ENCODE measurements around the gene CEP41.

CEP41 gene

DNA sequence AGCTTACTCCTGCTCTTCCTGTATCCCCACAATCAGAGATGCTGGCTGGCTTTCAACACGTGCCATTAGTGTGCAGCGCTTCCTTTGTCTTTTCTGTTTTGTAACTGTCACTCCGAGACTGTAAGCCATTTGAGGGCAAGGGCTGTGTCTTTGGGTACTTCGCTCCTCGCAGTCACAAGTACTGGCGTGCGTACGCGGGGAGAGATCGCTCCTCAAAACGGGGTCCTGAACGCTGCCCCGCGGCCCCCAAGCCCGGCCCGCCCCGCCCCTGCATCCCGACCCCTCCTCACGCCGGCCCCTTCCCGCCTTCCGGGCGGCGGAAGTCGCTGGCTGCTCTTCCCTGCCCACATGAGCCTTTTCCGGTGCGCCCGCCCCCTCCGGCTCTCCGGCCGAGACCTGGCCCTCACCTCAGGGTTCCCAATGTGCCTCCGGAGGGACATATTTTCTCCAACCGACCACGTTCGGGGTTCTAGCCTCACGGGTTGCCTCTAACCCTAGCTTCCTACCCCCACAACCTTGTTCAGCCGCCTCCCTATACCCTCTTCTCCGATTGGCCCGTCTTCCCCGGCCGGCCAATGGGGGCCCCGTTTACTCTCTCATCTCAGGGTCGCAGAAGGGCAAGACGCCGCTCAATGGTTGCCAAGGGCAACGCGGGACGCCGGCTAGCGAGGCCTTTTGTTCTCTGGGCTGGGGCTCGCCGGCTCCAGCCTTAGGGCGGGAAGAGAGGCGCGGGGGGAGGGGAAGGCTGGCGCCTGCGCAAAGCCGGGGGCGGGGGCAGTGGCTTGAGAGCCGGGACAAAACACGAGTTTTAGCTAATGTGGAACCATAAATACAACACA, at the start of gene CEP41:
TSS of gene CEP41 (minus strand) at position 490 of the 839 bp plus-strand sequence. CDS start at position 440, 50 bp downstream.
- peak within 1 kb of the TSS; percentile 93 for H3K27ac Mint-ChIP-seq
- CTCF ChIA-PET, result no interaction called here

DNA sequence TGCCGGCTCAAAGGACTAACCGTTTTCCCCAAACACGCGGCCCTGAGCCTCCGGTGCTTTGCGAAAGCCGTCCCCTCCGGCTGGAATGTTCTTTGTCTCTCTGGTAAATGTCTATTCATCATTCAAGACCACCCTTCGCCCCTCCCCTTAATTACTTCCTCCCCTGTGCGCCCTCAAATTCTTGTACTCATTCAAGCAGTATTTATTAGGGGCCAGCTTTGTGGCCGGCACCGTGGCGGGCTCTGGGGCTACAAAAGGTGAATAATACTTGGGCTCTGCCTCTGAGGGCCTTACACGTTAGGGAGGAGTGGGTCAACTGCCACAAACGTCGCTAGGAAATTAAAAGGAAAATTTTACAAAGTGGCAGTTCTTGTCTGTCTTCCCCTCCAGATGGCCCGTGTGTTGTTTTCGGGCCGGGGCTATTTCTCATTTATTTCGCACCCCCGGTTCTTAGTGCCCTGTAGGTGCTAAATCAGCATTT, 49.5 kb upstream of the CEP41 start:
- Mint-ChIP-seq H3K4me3 (no peak overlapping the region), H3K4me1 (peaks cover 32% of the 10 kb centered on the region), H3K9me3 (peaks cover 6% of the 10 kb centered on the region), H3K27me3 (peaks cover 95% of the 10 kb centered on the region), H3K27ac (no peak overlapping the region), H3K36me3 (peaks cover 3% of the 10 kb centered on the region)
- DNase-seq, result no peak
- CTCF ChIA-PET, result no interaction called here

More for the DNA sequence above, at the start of gene CEP41:
- Mint-ChIP-seq H3K4me3 (peak within 1 kb of the TSS; percentile 98), H3K9me3 (peaks cover 3% of the 10 kb centered on the region), H3K4me1 (peaks cover 48% of the 10 kb centered on the region), H3K36me3 (peaks cover 11% of the 10 kb centered on the region), H3K27me3 (peaks cover 7% of the 10 kb centered on the region)
- peak; percentile 96 for DNase-seq

DNA sequence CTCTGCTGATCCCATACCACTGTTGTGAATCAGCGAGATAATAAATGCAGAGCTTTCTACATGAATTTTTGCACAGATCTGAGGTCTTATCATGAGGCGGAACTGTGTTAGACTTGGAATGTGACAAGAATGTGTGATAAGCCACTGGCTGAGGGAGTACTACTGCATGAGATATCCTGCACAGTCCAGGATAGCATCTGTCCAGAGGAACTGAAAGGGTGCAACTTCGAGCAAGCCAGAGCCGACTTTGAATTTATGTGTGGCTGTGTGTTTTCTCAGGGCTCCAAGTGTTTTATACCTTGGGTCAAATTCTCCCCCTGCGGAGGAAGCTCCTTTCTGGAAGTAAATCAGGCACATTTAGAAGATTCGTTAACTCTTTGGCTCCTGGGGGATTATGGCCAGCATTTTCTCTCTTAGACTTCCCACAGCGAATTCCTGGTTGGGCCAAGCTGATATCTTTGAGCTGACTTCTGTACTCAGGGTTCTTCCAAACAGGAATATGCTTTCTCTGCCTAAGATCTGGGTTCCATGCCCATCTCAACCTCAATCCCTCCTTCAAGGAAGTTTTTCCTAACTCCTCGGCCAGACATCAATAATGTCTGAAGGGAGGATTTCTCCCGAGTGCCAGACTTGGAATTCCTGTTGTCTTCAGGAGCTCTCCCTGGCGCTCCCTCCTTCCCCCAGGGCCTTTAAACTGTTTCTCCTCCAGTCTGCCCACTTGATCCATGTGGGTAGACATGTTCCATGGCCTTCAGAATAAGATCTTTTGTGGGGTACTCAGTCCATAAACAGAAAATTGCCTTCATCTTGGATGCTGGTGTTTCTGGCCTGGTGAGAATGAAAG, 48.5 kb upstream of the CEP41 start:
- H3K4me3 Mint-ChIP-seq, result no peak overlapping the region
- H3K9me3 Mint-ChIP-seq, result peaks cover 6% of the 10 kb centered on the region
- H3K36me3 Mint-ChIP-seq, result peaks cover 3% of the 10 kb centered on the region
- CTCF ChIA-PET, result no interaction called here
- H3K4me1 Mint-ChIP-seq, result peaks cover 39% of the 10 kb centered on the region
- H3K27me3 Mint-ChIP-seq, result peaks cover 94% of the 10 kb centered on the region
- DNase-seq, result no peak
- H3K27ac Mint-ChIP-seq, result no peak overlapping the region

DNA sequence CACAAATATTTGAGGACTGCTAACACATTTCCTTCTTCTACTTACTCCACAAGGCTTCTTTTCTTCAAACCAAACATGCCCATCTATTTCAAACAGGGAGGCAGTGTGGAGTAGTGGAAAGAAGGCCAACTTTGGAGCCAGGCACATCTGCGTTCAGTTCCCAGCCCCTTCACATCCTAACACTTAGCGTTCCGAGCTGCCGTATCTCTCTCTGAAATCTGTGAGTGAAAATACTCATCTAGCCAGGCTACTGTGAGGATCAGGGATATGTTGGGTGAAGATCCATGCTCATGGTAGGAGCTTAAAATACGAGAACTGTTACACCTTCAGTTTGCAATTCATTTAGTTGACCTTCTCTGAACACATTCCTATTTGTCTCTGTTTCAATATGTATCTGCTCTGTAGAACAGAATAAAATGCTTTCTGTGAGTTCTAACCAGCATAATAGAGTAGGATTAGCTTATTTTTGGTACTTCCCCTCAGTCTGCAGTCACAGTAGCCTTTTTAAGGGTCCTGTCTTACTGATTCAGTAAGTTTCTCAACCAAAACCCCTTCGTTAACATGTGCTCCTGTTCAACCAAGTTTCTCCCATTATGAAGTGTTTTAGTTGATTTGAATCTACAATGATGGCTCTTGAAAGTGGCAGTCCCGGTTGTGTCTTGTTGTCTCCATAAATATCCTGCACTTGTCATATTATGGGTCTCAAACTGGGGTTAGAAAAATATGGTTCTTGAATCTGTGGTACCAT, 47.8 kb upstream of the CEP41 start:
- CTCF ChIA-PET, result no interaction called here
- Mint-ChIP-seq H3K4me3 (no peak overlapping the region), H3K36me3 (peaks cover 3% of the 10 kb centered on the region), H3K27me3 (peaks cover 91% of the 10 kb centered on the region), H3K27ac (no peak overlapping the region), H3K4me1 (peaks cover 39% of the 10 kb centered on the region), H3K9me3 (peaks cover 6% of the 10 kb centered on the region)
- no peak for DNase-seq

DNA sequence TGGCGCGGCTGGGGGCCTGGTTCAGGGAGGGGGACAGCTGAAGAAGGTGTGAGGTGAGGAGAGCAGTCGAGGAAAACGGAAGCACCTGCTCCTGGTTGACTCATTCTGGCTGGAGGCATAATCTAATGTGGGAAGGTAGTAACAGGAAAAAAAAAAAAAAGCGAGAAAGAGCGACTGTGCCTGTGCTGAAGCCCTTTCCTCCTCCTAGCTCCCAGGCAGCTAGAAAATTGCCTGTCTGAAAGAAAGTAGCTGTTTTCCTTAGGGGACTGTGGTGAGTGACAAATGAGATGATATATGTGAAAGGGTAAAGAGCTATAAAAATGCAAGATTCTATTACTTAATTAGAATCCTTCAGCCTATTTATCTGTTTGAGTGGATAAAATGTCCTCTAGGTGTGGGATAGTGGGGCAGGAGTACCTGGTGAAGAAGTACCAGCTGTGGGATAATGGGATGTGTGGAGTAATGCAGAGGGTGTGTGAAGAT, 46.2 kb upstream of the CEP41 start:
- H3K4me1 Mint-ChIP-seq, result peaks cover 32% of the 10 kb centered on the region
- no peaks in the 10 kb centered on the region for H3K9me3 Mint-ChIP-seq
- H3K27ac Mint-ChIP-seq, result no peak overlapping the region
- DNase-seq, result no peak
- peaks cover 81% of the 10 kb centered on the region for H3K27me3 Mint-ChIP-seq
- peak overlapping the region; percentile 70 for H3K4me3 Mint-ChIP-seq
- no peaks in the 10 kb centered on the region for H3K36me3 Mint-ChIP-seq
- CTCF ChIA-PET, result interaction anchor here (0.6 to 1.4 kb wide), 4 partner anchors 20 to 271 kb away, joined by 3 to 4 read pairs (median 4); no protein-coding TSS in a partner anchor

DNA sequence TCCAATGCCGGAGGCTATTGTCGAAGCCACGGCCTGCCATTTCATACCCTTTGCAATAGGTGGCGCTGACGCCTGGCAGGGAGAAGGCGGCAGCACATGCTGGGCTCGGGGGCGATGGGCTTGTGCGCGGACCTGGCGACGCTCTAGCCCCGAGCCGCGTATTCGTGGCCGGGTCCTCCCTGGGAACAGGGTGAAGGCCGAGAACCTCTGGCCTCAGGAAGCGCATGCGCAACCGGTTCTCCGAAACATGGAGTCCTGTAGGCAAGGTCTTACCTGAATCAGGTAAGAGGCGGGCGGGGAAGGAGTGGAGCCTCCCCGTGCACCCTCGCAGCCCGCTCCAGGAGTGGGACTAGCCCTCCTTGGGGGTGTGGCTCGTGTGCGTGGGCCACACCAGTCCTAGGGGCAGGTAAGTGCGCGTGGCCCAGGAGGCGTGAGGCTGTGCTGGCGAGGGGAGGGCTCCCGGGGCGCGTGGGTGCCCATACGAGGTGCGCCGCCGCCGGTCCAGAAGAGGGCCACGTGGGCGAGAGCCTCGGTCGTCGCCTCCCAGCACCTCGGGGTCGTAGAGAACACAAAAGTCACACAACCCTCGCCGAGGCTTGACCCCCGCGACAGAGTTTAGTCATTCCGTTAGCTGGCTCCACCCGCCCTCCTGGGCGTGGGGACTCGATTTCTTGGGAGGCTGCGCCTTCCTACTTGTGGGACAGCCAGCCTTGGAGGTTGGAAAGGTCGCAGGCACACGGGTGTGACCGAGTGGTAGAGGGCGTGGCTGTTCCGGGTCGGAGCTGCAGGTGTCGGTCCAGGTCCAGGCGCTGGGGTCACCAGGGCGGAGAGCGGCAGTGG, 45.5 kb upstream of the CEP41 start:
- DNase-seq, result peak; percentile 64
- Mint-ChIP-seq H3K36me3 (no peaks in the 10 kb centered on the region), H3K4me1 (peaks cover 29% of the 10 kb centered on the region), H3K9me3 (no peaks in the 10 kb centered on the region), H3K27ac (no peak overlapping the region), H3K4me3 (peak overlapping the region; percentile 70), H3K27me3 (peaks cover 79% of the 10 kb centered on the region)
- CTCF ChIA-PET, result interaction anchor here (0.8 to 1.4 kb wide), 3 partner anchors 20 to 271 kb away, joined by 3 to 4 read pairs (median 3); no protein-coding TSS in a partner anchor

- Mint-ChIP-seq H3K4me1 (peaks cover 24% of the 10 kb centered on the region), H3K27ac (no peak overlapping the region), H3K4me3 (peak overlapping the region; percentile 70), H3K27me3 (peaks cover 72% of the 10 kb centered on the region), H3K9me3 (no peaks in the 10 kb centered on the region), H3K36me3 (no peaks in the 10 kb centered on the region)
- CTCF ChIA-PET, result interaction anchor here (0.6 kb wide), 1 partner anchor 72 kb away, joined by 3 read pairs; no protein-coding TSS in a partner anchor
- DNase-seq, result no peak
These were observed 44.9 kb upstream of the CEP41 start for GRCh38 chr7:130485734-130486113.

DNA sequence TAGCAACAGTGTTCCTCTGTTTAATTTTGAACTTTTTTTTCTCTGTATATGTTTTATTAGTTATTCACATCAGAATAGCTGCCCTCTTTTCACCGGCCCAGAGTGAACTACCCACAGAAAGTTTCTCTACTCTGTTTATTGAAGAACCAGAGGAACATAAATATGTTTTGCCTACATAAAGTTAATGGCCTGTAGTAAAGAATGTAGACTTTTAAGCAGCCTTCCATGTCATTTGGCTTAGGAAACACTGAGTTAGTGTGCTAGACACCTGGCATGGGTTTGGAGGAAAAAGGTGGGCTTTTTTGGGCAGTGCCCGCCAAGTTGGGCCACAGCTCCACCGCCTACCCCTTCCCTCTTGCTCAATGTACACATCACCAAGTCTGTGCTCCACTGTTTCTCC, 42.2 kb upstream of the CEP41 start:
- CTCF ChIA-PET, result interaction anchor here (0.5 kb wide), 1 partner anchor 852 kb away, joined by 3 read pairs; no protein-coding TSS in a partner anchor
- peaks cover 51% of the 10 kb centered on the region for H3K27me3 Mint-ChIP-seq

GRCh38 chr7:130481898-130482297, 41.1 kb upstream of the CEP41 start:
- no peak overlapping the region for H3K4me3 Mint-ChIP-seq
- peaks cover 21% of the 10 kb centered on the region for H3K4me1 Mint-ChIP-seq
- H3K36me3 Mint-ChIP-seq, result no peaks in the 10 kb centered on the region
- no peak overlapping the region for H3K27ac Mint-ChIP-seq
- peaks cover 40% of the 10 kb centered on the region for H3K27me3 Mint-ChIP-seq
- peaks cover 1% of the 10 kb centered on the region for H3K9me3 Mint-ChIP-seq
- CTCF ChIA-PET, result no interaction called here
- no peak for DNase-seq

More for the DNA sequence above, 42.2 kb upstream of the CEP41 start:
- Mint-ChIP-seq H3K27ac (no peak overlapping the region), H3K4me1 (peaks cover 24% of the 10 kb centered on the region), H3K4me3 (no peak overlapping the region), H3K9me3 (peaks cover 1% of the 10 kb centered on the region), H3K36me3 (no peaks in the 10 kb centered on the region)
- no peak for DNase-seq

- Mint-ChIP-seq H3K4me1 (peaks cover 2% of the 10 kb centered on the region), H3K27me3 (peaks cover 19% of the 10 kb centered on the region), H3K4me3 (no peak overlapping the region), H3K27ac (no peak overlapping the region), H3K9me3 (peaks cover 1% of the 10 kb centered on the region), H3K36me3 (no peaks in the 10 kb centered on the region)
- no peak for DNase-seq
- CTCF ChIA-PET, result no interaction called here
These were observed 39.0 kb upstream of the CEP41 start for GRCh38 chr7:130479716-130480400.

- H3K27ac Mint-ChIP-seq, result no peak overlapping the region
- no peak overlapping the region for H3K4me3 Mint-ChIP-seq
- DNase-seq, result no peak
- H3K36me3 Mint-ChIP-seq, result no peaks in the 10 kb centered on the region
- H3K27me3 Mint-ChIP-seq, result peaks cover 15% of the 10 kb centered on the region
- no peaks in the 10 kb centered on the region for H3K4me1 Mint-ChIP-seq
- CTCF ChIA-PET, result no interaction called here
- H3K9me3 Mint-ChIP-seq, result peaks cover 1% of the 10 kb centered on the region
These were observed 38.2 kb upstream of the CEP41 start for GRCh38 chr7:130478991-130479390.

DNA sequence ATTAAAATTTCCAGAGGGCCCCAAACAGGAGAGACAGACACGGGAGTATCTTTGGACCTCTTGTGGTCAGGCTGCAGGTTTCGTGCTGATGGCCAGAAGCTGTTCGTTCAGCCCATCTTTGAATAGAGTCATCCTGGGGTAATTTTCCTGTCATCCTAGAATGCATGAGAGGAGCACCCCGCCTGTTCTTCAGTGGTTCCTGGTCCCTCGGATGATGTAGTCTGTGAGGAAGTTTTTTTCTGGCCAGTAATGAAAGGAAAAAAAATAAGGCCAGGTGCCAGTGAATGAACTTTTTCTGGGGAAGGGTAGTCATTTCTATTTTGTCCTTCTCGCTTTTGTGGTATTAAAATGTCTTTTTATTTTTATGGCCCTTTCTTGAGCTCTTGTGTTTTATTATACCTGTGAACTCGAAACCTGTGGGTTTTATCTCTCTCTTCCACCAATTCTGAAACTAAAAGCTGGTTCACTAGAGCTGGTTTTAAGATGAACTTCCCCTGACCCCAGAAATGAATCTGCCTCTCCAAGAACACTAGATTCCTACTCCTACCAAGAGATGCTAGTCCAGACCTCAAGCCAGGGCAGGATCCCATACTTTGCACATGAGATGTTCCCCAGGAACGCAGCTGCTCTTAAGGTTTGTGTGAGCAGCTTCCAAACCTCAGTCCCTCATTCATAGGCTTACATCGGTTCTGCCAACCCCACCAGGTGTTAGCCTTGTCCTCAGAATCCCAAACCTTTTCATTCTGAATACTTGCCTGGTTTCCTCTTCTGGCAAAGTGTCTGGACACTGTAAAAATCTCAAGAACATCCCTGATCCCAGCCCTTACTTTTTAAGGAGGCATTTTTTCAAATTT, 35.7 kb upstream of the CEP41 start:
- CTCF ChIA-PET, result no interaction called here
- H3K4me3 Mint-ChIP-seq, result no peak overlapping the region

More for the DNA sequence above, 35.7 kb upstream of the CEP41 start:
- Mint-ChIP-seq H3K9me3 (peaks cover 1% of the 10 kb centered on the region), H3K27me3 (no peaks in the 10 kb centered on the region), H3K4me1 (peaks cover 2% of the 10 kb centered on the region), H3K36me3 (no peaks in the 10 kb centered on the region), H3K27ac (no peak overlapping the region)
- DNase-seq, result no peak

All from activated naive CD4-positive, alpha-beta T cell treated with anti-CD3 and anti-CD28 coated beads, Interleukin-2, amount 10 ng/mL, durations not matched to agents 7 days and 5 days (primary cell).